Nephron (organoid): Measurements from ENCODE around the gene NMNAT2.
A peak's percentile ranks its signal among the peaks of the same experiment; 100 is the strongest.

Source experiments
- H3K27ac Mint-ChIP-seq, 3 experiments: 2 replicates each; pipeline ENCODE4 v1.8.0; 2020; ENCODE audit warnings: mixed read lengths in 3 of 3, mild to moderate bottlenecking in 2 of 3, moderate library complexity in 1 of 3
- H3K27me3 Mint-ChIP-seq: 2 replicates; pipeline ENCODE4 v1.8.0; 2021; ENCODE audit warnings: low read depth, mild to moderate bottlenecking, moderate library complexity, mixed read lengths
- H3K36me3 Mint-ChIP-seq: 2 replicates; pipeline ENCODE4 v1.8.0; 2020; ENCODE audit warnings: low read depth, mixed read lengths
- H3K4me1 Mint-ChIP-seq: 2 replicates; pipeline ENCODE4 v1.8.0; 2020; ENCODE audit warnings: mixed read lengths
- H3K4me3 Mint-ChIP-seq, 3 experiments: 2 replicates each; pipeline ENCODE4 v1.8.0; 2020; ENCODE audit warnings: mild to moderate bottlenecking in 3 of 3, mixed read lengths in 3 of 3, moderate library complexity in 2 of 3
- H3K9me3 Mint-ChIP-seq: 2 replicates; pipeline ENCODE4 v1.8.0; 2020; ENCODE audit warnings: mixed read lengths
- CTCF ChIP-seq, 3 experiments: fragments of 200-600 bp; sonication (generic); IDR thresholded peaks; one replicate each; pipeline ENCODE4 v1.5.0; 2021; ENCODE audit warnings: antibody characterized with exemption in 3 of 3; ENCODE audit not compliant: unreplicated experiment in 3 of 3

Gene NMNAT2

GRCh38 chr1:183319051-183319450 is 99.1 kb downstream of the NMNAT2 start:
- H3K36me3 Mint-ChIP-seq = no peaks in the 10 kb centered on the region
- no peaks in the 10 kb centered on the region for H3K9me3 Mint-ChIP-seq
- H3K27me3 Mint-ChIP-seq = no peaks in the 10 kb centered on the region
- no peak for TF ChIP-seq CTCF (IDR thresholded peaks at IDR 0.05; ENCODE audit: unreplicated experiment in 3 of 3)
- no peak overlapping the region for H3K4me3 Mint-ChIP-seq
- peaks cover 31% of the 10 kb centered on the region for H3K4me1 Mint-ChIP-seq
- peak overlapping the region in 1 of 3 experiments; percentile 88 for H3K27ac Mint-ChIP-seq

GRCh38 chr1:183318433-183318832 is 99.7 kb downstream of the NMNAT2 start:
- peak overlapping the region; percentile 85 to 97 (median 88) for H3K27ac Mint-ChIP-seq
- H3K27me3 Mint-ChIP-seq = no peaks in the 10 kb centered on the region
- H3K36me3 Mint-ChIP-seq = no peaks in the 10 kb centered on the region
- TF ChIP-seq CTCF (IDR thresholded peaks at IDR 0.05; ENCODE audit: unreplicated experiment in 3 of 3) = peak; percentile 48 to 57 (median 54)
- no peak overlapping the region for H3K4me3 Mint-ChIP-seq
- H3K9me3 Mint-ChIP-seq = no peaks in the 10 kb centered on the region
- peaks cover 24% of the 10 kb centered on the region for H3K4me1 Mint-ChIP-seq

- no peaks in the 10 kb centered on the region for H3K9me3 Mint-ChIP-seq
- peaks cover 29% of the 10 kb centered on the region for H3K4me1 Mint-ChIP-seq
- no peak overlapping the region for H3K4me3 Mint-ChIP-seq
- no peak for TF ChIP-seq CTCF (IDR thresholded peaks at IDR 0.05; ENCODE audit: unreplicated experiment in 3 of 3)
- no peaks in the 10 kb centered on the region for H3K36me3 Mint-ChIP-seq
- no peaks in the 10 kb centered on the region for H3K27me3 Mint-ChIP-seq
- H3K27ac Mint-ChIP-seq = peak overlapping the region in 1 of 3 experiments; percentile 36
Measured at GRCh38 chr1:183315991-183316758, 102.0 kb downstream of the NMNAT2 start.

GRCh38 chr1:183313063-183313462 is 105.1 kb downstream of the NMNAT2 start:
- TF ChIP-seq CTCF (IDR thresholded peaks at IDR 0.05; ENCODE audit: unreplicated experiment in 3 of 3) = no peak
- no peak overlapping the region for H3K27ac Mint-ChIP-seq
- H3K27me3 Mint-ChIP-seq = no peaks in the 10 kb centered on the region
- H3K9me3 Mint-ChIP-seq = no peaks in the 10 kb centered on the region
- H3K36me3 Mint-ChIP-seq = no peaks in the 10 kb centered on the region
- H3K4me1 Mint-ChIP-seq = peaks cover 30% of the 10 kb centered on the region
- no peak overlapping the region for H3K4me3 Mint-ChIP-seq

- Mint-ChIP-seq H3K27me3 (no peaks in the 10 kb centered on the region), H3K9me3 (no peaks in the 10 kb centered on the region), H3K4me3 (no peak overlapping the region), H3K27ac (peak overlapping the region; percentile 86 to 94 (median 89)), H3K4me1 (peaks cover 44% of the 10 kb centered on the region), H3K36me3 (no peaks in the 10 kb centered on the region)
- TF ChIP-seq CTCF (IDR thresholded peaks at IDR 0.05; ENCODE audit: unreplicated experiment in 3 of 3) = no peak
Measured at GRCh38 chr1:183310753-183311479, 107.3 kb downstream of the NMNAT2 start.
